ENCODE data around the gene HEXD.

DNA sequence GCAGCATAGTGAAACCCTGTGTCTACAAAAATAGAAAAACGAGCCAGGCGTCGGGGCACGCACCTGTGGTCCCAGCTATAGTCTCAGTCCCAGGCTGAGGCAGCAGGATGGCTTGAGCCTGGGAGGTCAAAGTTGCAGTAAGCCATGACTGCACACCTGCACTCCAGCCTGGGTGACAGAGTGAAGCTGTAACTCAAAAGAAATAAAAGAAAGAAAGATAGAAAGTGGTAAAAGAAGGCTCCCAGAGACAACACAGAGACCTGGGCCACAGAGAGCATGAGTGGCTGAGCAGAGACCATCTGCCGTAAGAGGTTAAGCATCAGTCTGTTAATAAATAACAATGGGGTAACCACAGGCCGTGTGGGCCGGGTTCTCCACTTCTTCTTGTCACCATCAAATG, 15.3 kb upstream of the HEXD start:
- TF ChIP-seq POLR2A (IDR thresholded peaks at IDR 0.05): no peak
- TF ChIP-seq CTCF (IDR thresholded peaks at IDR 0.05): no peak

Measured in esophagus squamous epithelium (tissue), 4 donors.